Mammary epithelial cell (primary cell): ENCODE data around the gene ART5.

Experiments used
- CTCF ChIP-seq, 2 donors: IDR thresholded peaks in 1 of 2; conservative IDR thresholded peaks in 1 of 2; 2 replicates each; pipeline ENCODE4 v1.5.1; 2011 to 2012; ENCODE audit warnings: inconsistent platforms in 2 of 2, low read length in 2 of 2, mild to moderate bottlenecking in 2 of 2, control low read depth in 1 of 2, low read depth in 1 of 2; ENCODE audit not compliant: insufficient read depth in 1 of 2; ENCODE audit errors: extremely low read depth in 1 of 2
- EZH2 ChIP-seq: IDR thresholded peaks from 2 replicates; pipeline ENCODE4 v1.6.1; 2012; ENCODE audit warnings: low read length, inconsistent platforms, borderline replicate concordance

GRCh38 chr11:3686751-3687150 is 45.0 kb upstream of the ART5 start:
- TF ChIP-seq CTCF (conservative IDR thresholded peaks at IDR 0.05 in 1 of 2, IDR thresholded peaks at IDR 0.05 in 1 of 2; ENCODE audit: extremely low read depth in 1 of 2, insufficient read depth in 1 of 2, low read depth in 1 of 2, low read length in 2 of 2) (no peak), EZH2 (no peak)
